Activated T-helper 1 cell treated with anti-CD3 and anti-CD28 coated beads, Interleukin-12 subunit alpha, Interleukin-12 subunit beta, Interleukin-2, Interleukin-4 antibody, amounts not matched to agents 30 ng/mL and 10 ng/mL and 1 ng/mL, durations not matched to agents 14 hours and 24 hours and 36 hours (primary cell): ENCODE data around the gene GHSR. TPM values are rescaled to one million over a fixed set of nuclear protein-coding genes. Genes with fewer than 3 reads are reported as not detected.

Experiments
- DNase-seq: peaks from one replicate; pipeline ENCODE4 v3.0.0; 2021; ENCODE audit warnings: low spot score
- H3K27ac Mint-ChIP-seq: one replicate; pipeline ENCODE4 v1.8.0; 2021; ENCODE audit warnings: mild to moderate bottlenecking, mixed read lengths
- H3K27me3 Mint-ChIP-seq: one replicate; pipeline ENCODE4 v1.8.0; 2022; ENCODE audit warnings: mild to moderate bottlenecking, moderate library complexity, mixed read lengths; ENCODE audit not compliant: insufficient read depth
- H3K36me3 Mint-ChIP-seq: one replicate; pipeline ENCODE4 v1.8.0; 2021; ENCODE audit warnings: low read depth, mixed read lengths
- H3K4me1 Mint-ChIP-seq: one replicate; pipeline ENCODE4 v1.8.0; 2021; ENCODE audit warnings: low read depth, mixed read lengths
- H3K4me3 Mint-ChIP-seq: one replicate; pipeline ENCODE4 v1.8.0; 2021; ENCODE audit warnings: mild to moderate bottlenecking, moderate library complexity, mixed read lengths
- H3K9me3 Mint-ChIP-seq: one replicate; pipeline ENCODE4 v1.8.0; 2021; ENCODE audit warnings: mixed read lengths
- intact Hi-C: fragments of 100-400 bp; cut with micrococcal nuclease; formaldehyde crosslinking; loops from one replicate; pipeline ENCODE4 v1.15.1; 2024
- total RNA-seq: library from RNA; stranded (reverse); gene quantifications from 2 replicates; pipeline ENCODE4 v1.2.3, GENCODE V29; 2022

Gene GHSR
- total RNA-seq, 1 donor from 2014 or later: not detected

- DNase-seq: no peak
- Mint-ChIP-seq H3K4me3 (no peak overlapping the region), H3K9me3 (no peaks in the 10 kb centered on the region), H3K27me3 (peaks cover 26% of the 10 kb centered on the region), H3K4me1 (no peaks in the 10 kb centered on the region), H3K27ac (no peak overlapping the region), H3K36me3 (no peaks in the 10 kb centered on the region)
- intact Hi-C loops: no loop called here
Observed at GRCh38 chr3:172456404-172456803, 8.1 kb upstream of the GHSR start.

GRCh38 chr3:172454180-172454579, 5.9 kb upstream of the GHSR start:
- Mint-ChIP-seq H3K27me3 (peaks cover 48% of the 10 kb centered on the region), H3K4me3 (no peak overlapping the region), H3K4me1 (peaks cover 10% of the 10 kb centered on the region), H3K9me3 (no peaks in the 10 kb centered on the region), H3K36me3 (no peaks in the 10 kb centered on the region), H3K27ac (no peak overlapping the region)
- no peak for DNase-seq
- intact Hi-C loops: no loop called here

- Mint-ChIP-seq H3K27ac (peak overlapping the region; percentile 14), H3K4me3 (peak overlapping the region; percentile 8), H3K9me3 (no peaks in the 10 kb centered on the region), H3K4me1 (peaks cover 35% of the 10 kb centered on the region), H3K27me3 (peaks cover 82% of the 10 kb centered on the region), H3K36me3 (peaks cover 4% of the 10 kb centered on the region)
- intact Hi-C loops: no loop called here
- no peak for DNase-seq
Observed at GRCh38 chr3:172449466-172450149, 1.4 kb upstream of the GHSR start.

- Mint-ChIP-seq H3K4me1 (peaks cover 35% of the 10 kb centered on the region), H3K9me3 (no peaks in the 10 kb centered on the region), H3K4me3 (peak overlapping the region; percentile 32), H3K36me3 (peaks cover 4% of the 10 kb centered on the region), H3K27ac (peak overlapping the region; percentile 44), H3K27me3 (peaks cover 79% of the 10 kb centered on the region)
- intact Hi-C loops: no loop called here
- DNase-seq: no peak
Observed at GRCh38 chr3:172448661-172449465, 607 bp upstream of the GHSR start.

GRCh38 chr3:172446198-172446597, 2.1 kb downstream of the GHSR start:
- H3K36me3 Mint-ChIP-seq: peaks cover 4% of the 10 kb centered on the region
- DNase-seq: no peak
- H3K4me3 Mint-ChIP-seq: no peak overlapping the region
- H3K4me1 Mint-ChIP-seq: peaks cover 35% of the 10 kb centered on the region
- no peaks in the 10 kb centered on the region for H3K9me3 Mint-ChIP-seq
- intact Hi-C loops: no loop called here
- H3K27me3 Mint-ChIP-seq: peaks cover 91% of the 10 kb centered on the region
- H3K27ac Mint-ChIP-seq: no peak overlapping the region

GRCh38 chr3:172444821-172445220, 3.4 kb downstream of the GHSR start:
- Mint-ChIP-seq H3K4me3 (no peak overlapping the region), H3K36me3 (peaks cover 4% of the 10 kb centered on the region), H3K27me3 (peaks cover 83% of the 10 kb centered on the region), H3K27ac (no peak overlapping the region), H3K4me1 (peaks cover 32% of the 10 kb centered on the region), H3K9me3 (no peaks in the 10 kb centered on the region)
- DNase-seq: no peak
- intact Hi-C loops: no loop called here

- Mint-ChIP-seq H3K36me3 (peaks cover 4% of the 10 kb centered on the region), H3K9me3 (no peaks in the 10 kb centered on the region), H3K4me3 (no peak overlapping the region), H3K27me3 (peaks cover 65% of the 10 kb centered on the region), H3K4me1 (peaks cover 10% of the 10 kb centered on the region), H3K27ac (no peak overlapping the region)
- no peak for DNase-seq
- intact Hi-C loops: no loop called here
Observed at GRCh38 chr3:172442606-172443005, 5.7 kb downstream of the GHSR start.

- intact Hi-C loops: no loop called here
- Mint-ChIP-seq H3K4me1 (no peaks in the 10 kb centered on the region), H3K27me3 (peaks cover 54% of the 10 kb centered on the region), H3K36me3 (no peaks in the 10 kb centered on the region), H3K27ac (no peak overlapping the region), H3K9me3 (no peaks in the 10 kb centered on the region), H3K4me3 (no peak overlapping the region)
- no peak for DNase-seq
Observed at GRCh38 chr3:172441581-172441980, 6.7 kb downstream of the GHSR start.

- DNase-seq: no peak
- H3K27ac Mint-ChIP-seq: no peak overlapping the region
- intact Hi-C loops: no loop called here
- no peaks in the 10 kb centered on the region for H3K4me1 Mint-ChIP-seq
- peaks cover 19% of the 10 kb centered on the region for H3K9me3 Mint-ChIP-seq
- H3K27me3 Mint-ChIP-seq: peaks cover 32% of the 10 kb centered on the region
- H3K36me3 Mint-ChIP-seq: no peaks in the 10 kb centered on the region
- no peak overlapping the region for H3K4me3 Mint-ChIP-seq
Observed at GRCh38 chr3:172438186-172438585, 10.1 kb downstream of the GHSR start.

- H3K36me3 Mint-ChIP-seq: no peaks in the 10 kb centered on the region
- no peak overlapping the region for H3K4me3 Mint-ChIP-seq
- no peak overlapping the region for H3K27ac Mint-ChIP-seq
- H3K27me3 Mint-ChIP-seq: peaks cover 27% of the 10 kb centered on the region
- DNase-seq: no peak
- intact Hi-C loops: no loop called here
- no peaks in the 10 kb centered on the region for H3K4me1 Mint-ChIP-seq
- peaks cover 22% of the 10 kb centered on the region for H3K9me3 Mint-ChIP-seq
Observed at GRCh38 chr3:172437713-172438112, 10.5 kb downstream of the GHSR start.

- Mint-ChIP-seq H3K27me3 (peaks cover 39% of the 10 kb centered on the region), H3K27ac (no peak overlapping the region), H3K4me3 (no peak overlapping the region), H3K36me3 (no peaks in the 10 kb centered on the region), H3K4me1 (no peaks in the 10 kb centered on the region), H3K9me3 (no peaks in the 10 kb centered on the region)
- DNase-seq: no peak
- intact Hi-C loops: no loop called here
Observed at GRCh38 chr3:172415323-172415722, 32.9 kb downstream of the GHSR start.

- H3K4me1 Mint-ChIP-seq: no peaks in the 10 kb centered on the region
- intact Hi-C loops: no loop called here
- H3K27me3 Mint-ChIP-seq: peaks cover 18% of the 10 kb centered on the region
- no peak overlapping the region for H3K27ac Mint-ChIP-seq
- no peak overlapping the region for H3K4me3 Mint-ChIP-seq
- DNase-seq: no peak
- no peaks in the 10 kb centered on the region for H3K9me3 Mint-ChIP-seq
- no peaks in the 10 kb centered on the region for H3K36me3 Mint-ChIP-seq
Observed at GRCh38 chr3:172411478-172411947, 36.7 kb downstream of the GHSR start.

- no peaks in the 10 kb centered on the region for H3K36me3 Mint-ChIP-seq
- no peaks in the 10 kb centered on the region for H3K9me3 Mint-ChIP-seq
- DNase-seq: no peak
- intact Hi-C loops: no loop called here
- H3K4me3 Mint-ChIP-seq: no peak overlapping the region
- H3K27me3 Mint-ChIP-seq: peaks cover 12% of the 10 kb centered on the region
- H3K27ac Mint-ChIP-seq: no peak overlapping the region
- H3K4me1 Mint-ChIP-seq: no peaks in the 10 kb centered on the region
Observed at GRCh38 chr3:172410702-172411477, 37.4 kb downstream of the GHSR start.
